Smooth muscle cell (in vitro differentiated cells): ENCODE results near the gene LYRM7. TPM values are rescaled to one million over a fixed set of nuclear protein-coding genes. Genes with fewer than 3 reads are reported as not detected.

Experiments
- DNase-seq: peaks from one replicate; lab custom pipeline; 2025; ENCODE audit not compliant: unreplicated experiment; lab: John Stamatoyannopoulos, UW
- H2AFZ ChIP-seq: fragments of 200-600 bp; sonication (generic); 2 replicates; pipeline ENCODE4 v1.6.0; 2016; ENCODE audit warnings: antibody characterized with exemption, low read depth, mild to moderate bottlenecking
- H3F3A ChIP-seq: fragments of 200-600 bp; sonication (generic); 2 replicates; pipeline ENCODE4 v1.6.0; 2017; ENCODE audit warnings: antibody characterized with exemption, low read depth
- H3K27ac ChIP-seq: fragments of 200-600 bp; sonication (generic); 2 replicates; pipeline ENCODE4 v1.5.1; 2016; ENCODE audit warnings: low read depth, mild to moderate bottlenecking
- H3K27me3 ChIP-seq: fragments of 200-600 bp; sonication (generic); 2 replicates; pipeline ENCODE4 v1.6.1; 2016; ENCODE audit warnings: low read depth, mild to moderate bottlenecking
- H3K36me3 ChIP-seq: fragments of 200-600 bp; sonication (generic); 2 replicates; pipeline ENCODE4 v1.5.1; 2016; ENCODE audit warnings: low read depth
- H3K4me1 ChIP-seq: fragments of 200-600 bp; sonication (generic); 2 replicates; pipeline ENCODE4 v1.5.1; 2016; ENCODE audit warnings: low read depth
- H3K4me2 ChIP-seq: fragments of 200-600 bp; sonication (generic); 2 replicates; pipeline ENCODE4 v1.6.0; 2016; ENCODE audit warnings: mild to moderate bottlenecking
- H3K4me3 ChIP-seq: fragments of 200-600 bp; sonication (generic); 2 replicates; pipeline ENCODE4 v1.5.1; 2016; ENCODE audit warnings: mild to moderate bottlenecking
- H3K79me2 ChIP-seq: fragments of 200-600 bp; sonication (generic); 2 replicates; pipeline ENCODE4 v1.6.0; 2016; ENCODE audit warnings: low read depth, mild to moderate bottlenecking
- H3K9ac ChIP-seq: fragments of 200-600 bp; sonication (generic); 2 replicates; pipeline ENCODE4 v1.6.0; 2016; ENCODE audit warnings: low read depth
- H3K9me3 ChIP-seq: fragments of 200-600 bp; sonication (generic); replicated peaks from 2 replicates; pipeline ENCODE4 v1.5.1; 2016; ENCODE audit warnings: low read depth
- H4K20me1 ChIP-seq: fragments of 200-600 bp; sonication (generic); 2 replicates; pipeline ENCODE4 v1.6.0; 2016; ENCODE audit warnings: low read depth
- WGBS: methylation state at CpG from one replicate; pipeline ENCODE4 v1.1.7; 2016; ENCODE audit warnings: low lambda C conversion rate; 5-methylcytosine and 5-hydroxymethylcytosine counted together
- polyA plus RNA-seq: library from polyadenylated mRNA; unstranded; fragments of >200 nt; fragmentation: Nextera tagmentation; extraction: Ambion mirVana; gene quantifications from 2 replicates; pipeline ENCODE4 v1.2.1, GENCODE V29; 2016
- total RNA-seq: library from RNA; depleted of rRNA; stranded (reverse); fragments of >200 nt; gene quantifications from 2 replicates; pipeline ENCODE4 v1.2.3, GENCODE V29; 2014
- TF ChIP-seq, protein P1 (sequence below): fragments of 200-600 bp; sonication (generic); IDR thresholded peaks from 2 replicates; pipeline ENCODE4 v1.5.1; 2017; ENCODE audit warnings: borderline replicate concordance, mild to moderate bottlenecking, antibody characterized with exemption; ENCODE audit not compliant: insufficient read depth, poor library complexity, severe bottlenecking

Gene LYRM7
- total and polyA plus RNA-seq, 2 experiments from 2014 or later, result 6.7 to 11.5 TPM

DNA sequence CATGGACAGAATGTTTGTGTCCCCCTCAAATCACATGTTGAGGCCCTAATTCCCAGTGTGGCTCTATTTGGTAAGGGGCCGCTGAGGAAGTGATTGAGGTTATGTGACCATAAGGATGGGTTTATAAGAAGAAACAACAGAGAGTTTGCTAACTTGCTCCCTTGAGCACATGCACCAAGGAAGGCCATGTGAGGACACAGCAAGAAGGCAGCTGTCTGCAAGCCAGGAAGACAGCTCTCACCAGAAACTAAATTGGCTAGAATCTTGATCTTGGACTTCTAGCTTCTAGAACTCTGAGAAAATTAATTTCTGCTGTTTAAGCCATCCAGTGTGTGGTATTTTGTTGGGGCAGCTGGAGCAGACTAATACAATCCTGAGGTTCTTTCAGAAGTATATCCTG lies 57.9 kb downstream of the LYRM7 start:
- 83% methylated on average over 1 of the region's 1 CpG for WGBS
- H4K20me1 ChIP-seq, result no peaks in the 10 kb centered on the region
- no peak for DNase-seq
- no peaks in the 10 kb centered on the region for H3F3A ChIP-seq
- no peaks in the 10 kb centered on the region for H3K79me2 ChIP-seq
- H3K9me3 ChIP-seq, result no peaks in the 10 kb centered on the region
- no peaks in the 10 kb centered on the region for H3K36me3 ChIP-seq
- H3K27ac ChIP-seq, result no peak overlapping the region
- H3K4me3 ChIP-seq, result no peak overlapping the region
- H3K4me1 ChIP-seq, result peaks cover 6% of the 10 kb centered on the region
- H3K9ac ChIP-seq, result no peak overlapping the region
- TF ChIP-seq, protein P1, sequence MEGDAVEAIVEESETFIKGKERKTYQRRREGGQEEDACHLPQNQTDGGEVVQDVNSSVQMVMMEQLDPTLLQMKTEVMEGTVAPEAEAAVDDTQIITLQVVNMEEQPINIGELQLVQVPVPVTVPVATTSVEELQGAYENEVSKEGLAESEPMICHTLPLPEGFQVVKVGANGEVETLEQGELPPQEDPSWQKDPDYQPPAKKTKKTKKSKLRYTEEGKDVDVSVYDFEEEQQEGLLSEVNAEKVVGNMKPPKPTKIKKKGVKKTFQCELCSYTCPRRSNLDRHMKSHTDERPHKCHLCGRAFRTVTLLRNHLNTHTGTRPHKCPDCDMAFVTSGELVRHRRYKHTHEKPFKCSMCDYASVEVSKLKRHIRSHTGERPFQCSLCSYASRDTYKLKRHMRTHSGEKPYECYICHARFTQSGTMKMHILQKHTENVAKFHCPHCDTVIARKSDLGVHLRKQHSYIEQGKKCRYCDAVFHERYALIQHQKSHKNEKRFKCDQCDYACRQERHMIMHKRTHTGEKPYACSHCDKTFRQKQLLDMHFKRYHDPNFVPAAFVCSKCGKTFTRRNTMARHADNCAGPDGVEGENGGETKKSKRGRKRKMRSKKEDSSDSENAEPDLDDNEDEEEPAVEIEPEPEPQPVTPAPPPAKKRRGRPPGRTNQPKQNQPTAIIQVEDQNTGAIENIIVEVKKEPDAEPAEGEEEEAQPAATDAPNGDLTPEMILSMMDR, result no peak
- H3K4me2 ChIP-seq, result no peak overlapping the region
- H2AFZ ChIP-seq, result no peak overlapping the region
- H3K27me3 ChIP-seq, result no peaks in the 10 kb centered on the region

DNA sequence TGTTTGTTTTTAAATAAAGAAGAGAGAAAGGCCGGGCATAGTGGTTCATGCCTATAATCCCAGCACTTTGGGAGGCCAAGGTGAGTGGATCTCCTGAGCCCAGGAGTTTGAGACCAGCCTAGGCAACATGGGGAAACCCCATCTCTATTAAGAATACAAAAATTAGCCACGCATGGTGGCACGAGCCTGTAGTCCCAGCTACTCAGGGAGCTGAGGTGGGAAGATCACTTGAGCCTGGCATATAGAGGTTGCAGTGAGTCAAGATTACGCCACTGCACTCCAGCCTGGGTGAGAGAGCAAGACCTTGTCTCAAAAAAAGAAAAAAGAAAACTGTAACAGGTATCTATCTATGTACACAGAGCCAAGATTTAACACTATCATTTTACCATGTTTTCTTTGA lies 58.9 kb downstream of the LYRM7 start:
- Histone ChIP-seq H3K27me3 (no peaks in the 10 kb centered on the region), H3F3A (no peaks in the 10 kb centered on the region), H3K4me2 (no peak overlapping the region), H3K4me3 (no peak overlapping the region), H3K79me2 (no peaks in the 10 kb centered on the region), H3K4me1 (peaks cover 6% of the 10 kb centered on the region), H3K9me3 (no peaks in the 10 kb centered on the region), H3K36me3 (no peaks in the 10 kb centered on the region), H4K20me1 (no peaks in the 10 kb centered on the region), H3K27ac (no peak overlapping the region), H3K9ac (no peak overlapping the region), H2AFZ (no peak overlapping the region)
- TF ChIP-seq, protein P1, result no peak
- WGBS, result 89% methylated on average over 4 of the region's 4 CpGs
- no peak for DNase-seq

DNA sequence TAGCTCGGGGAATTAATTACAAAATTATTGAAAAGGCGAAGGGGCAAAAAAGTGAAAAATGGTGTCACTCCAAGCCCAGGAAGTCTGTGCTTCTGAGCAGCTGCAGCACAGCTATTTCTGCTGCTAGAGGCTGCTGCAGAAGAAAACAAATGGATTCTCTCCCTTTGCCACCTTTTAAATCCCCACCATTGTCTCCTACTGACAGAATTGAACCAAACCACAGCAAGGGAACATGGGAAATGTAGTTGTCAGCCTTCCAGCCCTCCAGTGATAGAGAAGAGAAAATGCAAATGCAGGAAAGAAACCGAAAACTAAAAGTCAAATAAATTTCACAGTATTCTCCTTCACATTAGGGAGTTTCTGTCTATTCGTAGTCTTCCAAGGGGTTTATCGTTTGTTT lies 59.7 kb downstream of the LYRM7 start:
- Histone ChIP-seq H3K4me1 (peaks cover 6% of the 10 kb centered on the region), H3K9ac (no peak overlapping the region), H4K20me1 (no peaks in the 10 kb centered on the region), H3K27ac (no peak overlapping the region), H3K79me2 (no peaks in the 10 kb centered on the region), H3K9me3 (no peaks in the 10 kb centered on the region), H3K4me2 (no peak overlapping the region), H2AFZ (peak overlapping the region; percentile 27), H3K27me3 (no peaks in the 10 kb centered on the region), H3K36me3 (no peaks in the 10 kb centered on the region), H3F3A (no peaks in the 10 kb centered on the region), H3K4me3 (no peak overlapping the region)
- TF ChIP-seq, protein P1, result no peak
- DNase-seq, result no peak
- 79% methylated on average over 5 of the region's 5 CpGs for WGBS

DNA sequence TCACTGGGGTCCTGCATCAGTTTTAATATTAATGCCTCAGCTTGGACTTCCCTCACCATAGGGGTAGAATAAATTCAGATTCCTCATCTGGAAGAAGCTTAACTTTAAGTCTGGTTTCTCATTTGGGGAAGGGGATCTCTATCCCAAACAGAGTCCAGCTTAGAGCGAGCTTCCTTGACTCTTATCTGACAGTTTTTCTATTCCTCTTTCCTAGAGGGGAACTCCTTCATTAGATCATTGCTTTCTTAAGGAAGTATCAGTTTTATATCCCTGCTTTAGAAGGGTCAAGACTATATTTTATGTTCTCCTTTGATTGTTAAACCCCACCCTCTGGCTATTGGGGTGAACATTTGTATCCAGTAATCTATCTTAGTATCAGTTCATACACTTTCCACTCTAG lies 68.9 kb downstream of the LYRM7 start:
- Histone ChIP-seq H3K9me3 (no peaks in the 10 kb centered on the region), H3K36me3 (no peaks in the 10 kb centered on the region), H3K27me3 (no peaks in the 10 kb centered on the region), H3K4me2 (no peak overlapping the region), H3K4me1 (no peaks in the 10 kb centered on the region), H4K20me1 (no peaks in the 10 kb centered on the region), H3F3A (no peaks in the 10 kb centered on the region), H3K79me2 (no peaks in the 10 kb centered on the region), H3K4me3 (no peak overlapping the region), H2AFZ (no peak overlapping the region), H3K27ac (no peak overlapping the region), H3K9ac (no peak overlapping the region)
- TF ChIP-seq, protein P1, result no peak
- 92% methylated on average over 1 of the region's 1 CpG for WGBS
- no peak for DNase-seq
